T-cell (primary cell): ENCODE results near the gene DUS2. TPM values are rescaled to one million over a fixed set of nuclear protein-coding genes. Genes with fewer than 3 reads are reported as not detected.

Experiments
- ATAC-seq, 4 experiments: fragments of 200-7000 bp in 3 of 4; fragments of 150-1000 bp in 1 of 4; cut with Tn5 transposase; replicated peaks in 1 of 4; 1 replicate in 3 of 4; 2 replicates in 1 of 4; pipeline ENCODE4 v1.10.0; 2021; ENCODE audit warnings: moderate library complexity in 3 of 4, mild to moderate bottlenecking in 2 of 4, moderate number of reproducible peaks in 1 of 4
- CTCF ChIA-PET, 2 donors: fragments of 300-600 bp; sonication (Branson Sonifier 250); formaldehyde crosslinking; loops; one replicate each; lab custom pipeline; 2022; ENCODE audit warnings: antibody characterized with exemption in 2 of 2; lab: Charles Lee
- POLR2A ChIA-PET, 2 donors: fragments of 300-600 bp; sonication (Branson Sonifier 250); formaldehyde crosslinking; loops; one replicate each; lab custom pipeline; 2022; ENCODE audit warnings: antibody characterized with exemption in 2 of 2; lab: Charles Lee
- DNase-seq, 35 experiments: peaks; one replicate each; pipeline versions ENCODE4 v3.0.0 to v3.0.0-alpha.2; 2013 to 2023
- H3K27ac ChIP-seq: one replicate; pipeline ENCODE4 v1.5.1; 2013; ENCODE audit warnings: low read length
- H3K27me3 ChIP-seq, 2 experiments: replicated peaks in 1 of 2; 1 replicate in 1 of 2; 2 replicates in 1 of 2; pipeline versions ENCODE4 v1.6.1 to v1.7.0; 2013; ENCODE audit warnings: low read length in 1 of 2, mixed read lengths in 1 of 2; ENCODE audit not compliant: control insufficient read depth in 2 of 2, insufficient read depth in 2 of 2; ENCODE audit errors: extremely low read depth in 1 of 2
- H3K36me3 ChIP-seq, 2 donors: 1 replicate in 1 of 2; 2 replicates in 1 of 2; pipeline versions ENCODE4 v1.6.1 to v1.7.0; 2013; ENCODE audit warnings: low read length in 1 of 2; ENCODE audit not compliant: control insufficient read depth in 2 of 2, insufficient read depth in 1 of 2; ENCODE audit errors: extremely low read depth in 1 of 2
- H3K4me1 ChIP-seq, 2 experiments: 1 replicate in 1 of 2; 2 replicates in 1 of 2; pipeline versions ENCODE4 v1.6.1 to v1.7.0; 2013; ENCODE audit warnings: low read length in 2 of 2, mixed read lengths in 1 of 2; ENCODE audit not compliant: insufficient read depth in 2 of 2, control insufficient read depth in 1 of 2; ENCODE audit errors: extremely low read depth in 1 of 2
- H3K4me3 ChIP-seq, 2 donors: 1 replicate in 1 of 2; 2 replicates in 1 of 2; pipeline versions ENCODE4 v1.5.1 to v1.7.0; 2013; ENCODE audit warnings: mild to moderate bottlenecking in 2 of 2, low read length in 1 of 2, moderate library complexity in 1 of 2; ENCODE audit not compliant: control insufficient read depth in 1 of 2; ENCODE audit errors: extremely low read depth in 1 of 2
- H3K9me3 ChIP-seq: 2 replicates; pipeline ENCODE4 v1.7.0; 2013
- H3K27ac Mint-ChIP-seq, 2 donors: one replicate each; pipeline ENCODE4 v1.8.0; 2020 to 2021; ENCODE audit warnings: mild to moderate bottlenecking in 2 of 2, mixed read lengths in 2 of 2
- H3K27me3 Mint-ChIP-seq, 2 donors: one replicate each; pipeline ENCODE4 v1.8.0; 2021 to 2022; ENCODE audit warnings: mixed read lengths in 2 of 2
- H3K36me3 Mint-ChIP-seq: one replicate; pipeline ENCODE4 v1.8.0; 2021; ENCODE audit warnings: mixed read lengths
- H3K4me1 Mint-ChIP-seq, 3 donors: one replicate each; pipeline ENCODE4 v1.8.0; 2020 to 2022; ENCODE audit warnings: mixed read lengths in 3 of 3, mild to moderate bottlenecking in 1 of 3
- H3K4me3 Mint-ChIP-seq, 3 donors: one replicate each; pipeline ENCODE4 v1.8.0; 2020 to 2022; ENCODE audit warnings: mild to moderate bottlenecking in 3 of 3, mixed read lengths in 3 of 3, moderate library complexity in 3 of 3
- H3K9me3 Mint-ChIP-seq, 3 donors: one replicate each; pipeline ENCODE4 v1.8.0; 2020 to 2022; ENCODE audit warnings: mixed read lengths in 3 of 3
- WGBS: methylation state at CpG from one replicate; pipeline ENCODE4 v1.1.5; 2013; ENCODE audit warnings: missing lambda C conversion rate; ENCODE audit not compliant: insufficient coverage; 5-methylcytosine and 5-hydroxymethylcytosine counted together
- total RNA-seq, 35 experiments: library from RNA in 6 of 35; stranded (reverse) in 6 of 35; fragments of 120-200 nt in 1 of 35; gene quantifications; one replicate each; pipeline versions ENCODE4 v1.2.1 to v1.2.4 and lab custom pipeline; 2013 to 2026

Gene DUS2
- total RNA-seq, 5 donors from 2014 or later (not counting 1 experiment from before 2014, with no cell fraction given): 14.5 to 19.4 (median 15.8) TPM

DNA sequence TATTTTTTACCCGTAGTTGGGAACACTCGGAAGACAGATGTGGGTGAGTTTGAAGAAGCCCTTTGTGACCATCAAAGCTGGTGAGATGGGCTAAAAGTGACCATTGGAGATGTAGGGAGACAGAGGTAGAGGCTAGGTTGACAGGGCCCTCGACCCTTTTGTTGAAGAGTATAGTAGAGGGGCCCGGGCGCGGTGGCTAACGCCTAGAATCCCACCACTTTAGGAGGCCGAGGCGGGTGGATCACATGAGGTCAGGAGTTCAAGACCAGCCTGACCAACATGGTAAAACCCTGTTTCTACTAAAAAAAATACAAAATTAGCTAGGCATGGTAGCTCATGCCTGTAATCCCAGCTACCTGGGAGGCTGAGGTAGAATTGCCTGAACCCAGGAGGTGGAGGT lies 45.8 kb downstream of the DUS2 start:
- Mint-ChIP-seq H3K27ac (peak overlapping the region; percentile 59 to 91), H3K4me1 (peaks cover 76 to 86% (median 86%) of the 10 kb centered on the region in 3 donors), H3K36me3 (peaks cover 14% of the 10 kb centered on the region), H3K4me3 (peak overlapping the region in 1 of 3 donors; percentile 17), H3K27me3 (no peaks in the 10 kb centered on the region), H3K9me3 (no peaks in the 10 kb centered on the region)
- H3K9me3 ChIP-seq: no peaks in the 10 kb centered on the region
- peaks cover 51 to 85% of the 10 kb centered on the region in 2 experiments for H3K4me1 ChIP-seq
- no peak for ATAC-seq
- 100% methylated on average over 3 of the region's 9 CpGs for WGBS
- CTCF ChIA-PET: no interaction called here
- no peak for DNase-seq
- no peak overlapping the region for H3K27ac ChIP-seq
- H3K4me3 ChIP-seq: no peak overlapping the region
- POLR2A ChIA-PET: interaction anchor here (0.6 to 0.7 kb wide), 3 partner anchors 53 to 148 kb away, joined by 3 to 12 read pairs (median 7); no protein-coding TSS in a partner anchor
- H3K27me3 ChIP-seq: no peaks in the 10 kb centered on the region
- peaks cover 2 to 3% of the 10 kb centered on the region in 2 donors for H3K36me3 ChIP-seq

DNA sequence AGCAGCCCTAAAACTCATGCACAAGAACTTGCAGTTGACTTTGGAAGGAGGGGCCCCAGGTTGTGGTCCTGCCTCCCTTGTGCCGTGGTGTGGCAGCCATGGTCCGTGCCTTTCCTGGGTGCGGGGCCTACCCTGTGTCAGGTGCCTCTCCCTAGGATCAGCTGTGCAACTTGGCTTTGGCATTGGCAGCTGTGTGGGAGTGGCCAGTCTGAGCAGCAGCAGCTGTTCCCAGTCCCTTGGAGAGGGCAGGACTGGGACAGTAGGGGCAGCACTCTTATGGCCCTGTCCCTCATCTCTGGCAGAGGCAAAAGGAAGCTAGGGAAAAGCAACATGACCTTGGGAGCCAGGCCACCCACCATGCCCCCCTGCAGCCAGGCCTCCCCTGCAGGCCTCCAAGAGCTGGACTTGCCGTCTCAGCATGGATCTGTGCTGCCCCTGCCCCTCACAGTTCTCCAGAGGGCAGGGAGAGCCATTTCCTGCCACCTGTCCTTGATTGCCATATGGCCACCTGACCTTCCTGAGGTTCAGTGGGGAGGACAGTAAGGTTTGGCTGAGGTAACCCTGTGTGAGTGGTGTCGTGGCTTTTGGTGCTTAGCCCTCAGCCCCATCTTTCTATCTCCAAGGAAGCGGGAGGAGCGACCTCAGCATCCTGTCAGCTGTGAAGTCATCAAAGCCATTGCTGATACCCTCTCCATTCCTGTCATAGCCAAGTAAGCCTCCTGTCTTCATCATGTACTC lies 46.6 kb downstream of the DUS2 start:
- H3K9me3 ChIP-seq: no peaks in the 10 kb centered on the region
- H3K36me3 ChIP-seq: peaks cover 2 to 3% of the 10 kb centered on the region in 2 donors
- Mint-ChIP-seq H3K27me3 (no peaks in the 10 kb centered on the region), H3K4me1 (peaks cover 76 to 86% (median 86%) of the 10 kb centered on the region in 3 donors), H3K9me3 (no peaks in the 10 kb centered on the region), H3K27ac (peak overlapping the region; percentile 90 to 91), H3K4me3 (peak overlapping the region in 1 of 3 donors; percentile 68), H3K36me3 (peaks cover 16% of the 10 kb centered on the region)
- H3K4me1 ChIP-seq: peaks cover 51 to 85% of the 10 kb centered on the region in 2 experiments
- H3K4me3 ChIP-seq: no peak overlapping the region
- ChIA-PET CTCF (interaction anchor here in 1 of 2 donors (0.7 kb wide), 1 partner anchor 13 kb away, joined by 3 read pairs; no protein-coding TSS in a partner anchor), POLR2A (interaction anchor here (0.6 to 1.0 kb wide), 2 partner anchors 15 to 148 kb away, joined by 4 to 5 read pairs; no protein-coding TSS in a partner anchor)
- 57% methylated on average over 6 of the region's 7 CpGs for WGBS
- no peaks in the 10 kb centered on the region for H3K27me3 ChIP-seq
- DNase-seq (peak in 32 of 35 experiments; percentile 26 to 66 (median 46)), ATAC-seq (peak; percentile 68 to 82 (median 74))
- peak overlapping the region; percentile 72 for H3K27ac ChIP-seq

- peak overlapping the region; percentile 72 for H3K27ac ChIP-seq
- H3K4me1 ChIP-seq: peaks cover 49 to 85% of the 10 kb centered on the region in 2 experiments
- Mint-ChIP-seq H3K27me3 (no peaks in the 10 kb centered on the region), H3K36me3 (peaks cover 16% of the 10 kb centered on the region), H3K27ac (peak overlapping the region; percentile 90 to 91), H3K9me3 (no peaks in the 10 kb centered on the region), H3K4me1 (peaks cover 76 to 86% (median 86%) of the 10 kb centered on the region in 3 donors), H3K4me3 (peak overlapping the region in 1 of 3 donors; percentile 68)
- H3K27me3 ChIP-seq: no peaks in the 10 kb centered on the region
- H3K9me3 ChIP-seq: no peaks in the 10 kb centered on the region
- H3K4me3 ChIP-seq: no peak overlapping the region
- peak in 1 of 4 experiments; percentile 2 for ATAC-seq
- WGBS: no CpG with 5 or more reads among the region's 2 CpGs
- ChIA-PET POLR2A (interaction anchor here (0.6 to 1.0 kb wide), 3 partner anchors 14 to 147 kb away, joined by 4 to 5 read pairs (median 4); no protein-coding TSS in a partner anchor), CTCF (interaction anchor here in 1 of 2 donors (0.7 to 2.5 kb wide), 2 partner anchors 12 to 14 kb away, joined by 3 to 17 read pairs; partner anchors contain the start of gene NFATC3)
- DNase-seq: peak in 1 of 35 experiments; percentile 39
- peaks cover 2 to 3% of the 10 kb centered on the region in 2 donors for H3K36me3 ChIP-seq
Measured at GRCh38 chr16:68070249-68070730, 47.2 kb downstream of the DUS2 start.

DNA sequence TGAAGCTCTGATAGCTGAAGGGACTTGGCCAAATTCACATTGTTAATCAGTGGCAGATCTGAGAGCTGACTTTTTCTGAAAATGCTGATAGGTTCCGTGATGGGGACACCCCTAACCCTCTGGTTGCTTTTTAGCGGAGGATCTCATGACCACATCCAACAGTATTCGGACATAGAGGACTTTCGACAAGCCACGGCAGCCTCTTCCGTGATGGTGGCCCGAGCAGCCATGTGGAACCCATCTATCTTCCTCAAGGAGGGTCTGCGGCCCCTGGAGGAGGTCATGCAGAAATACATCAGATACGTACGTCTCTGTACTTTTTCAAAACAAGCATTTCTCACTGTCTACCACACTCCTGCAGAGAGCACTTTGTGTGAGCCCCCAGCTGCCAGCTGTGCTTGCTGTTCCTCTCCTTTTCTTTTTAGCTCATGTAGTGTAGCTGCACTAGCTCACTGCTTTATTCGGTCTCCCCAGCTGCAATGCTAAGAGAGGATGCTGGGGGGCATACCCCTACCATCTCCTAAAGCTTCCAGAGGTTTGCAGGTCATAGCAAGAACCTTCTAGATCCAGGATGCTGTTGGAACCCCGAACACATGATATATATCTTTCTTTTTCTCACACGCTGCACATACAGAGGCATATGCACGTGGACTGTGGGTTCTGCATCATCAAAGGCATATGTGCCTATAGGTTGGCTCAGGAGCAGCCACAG lies 47.9 kb downstream of the DUS2 start:
- ATAC-seq (peak in 1 of 4 experiments; percentile 39), DNase-seq (peak in 4 of 35 experiments; percentile 5 to 49 (median 20))
- Mint-ChIP-seq H3K4me3 (peak overlapping the region in 1 of 3 donors; percentile 68), H3K27me3 (no peaks in the 10 kb centered on the region), H3K36me3 (peaks cover 22% of the 10 kb centered on the region), H3K4me1 (peaks cover 79 to 86% (median 86%) of the 10 kb centered on the region in 3 donors), H3K9me3 (no peaks in the 10 kb centered on the region), H3K27ac (peak overlapping the region; percentile 90 to 91)
- peaks cover 47 to 85% of the 10 kb centered on the region in 2 experiments for H3K4me1 ChIP-seq
- H3K4me3 ChIP-seq: no peak overlapping the region
- 75% methylated on average over 11 of the region's 14 CpGs for WGBS
- H3K36me3 ChIP-seq: peaks cover 2 to 3% of the 10 kb centered on the region in 2 donors
- ChIA-PET CTCF (interaction anchor here (0.6 to 2.5 kb wide), 7 partner anchors 9 to 153 kb away, joined by 3 to 17 read pairs (median 4); partner anchors contain the start of gene NFATC3 (in 1 of the 2)), POLR2A (interaction anchor here (0.6 to 1.0 kb wide), 6 partner anchors 13 to 375 kb away, joined by 3 to 5 read pairs (median 4); no protein-coding TSS in a partner anchor)
- H3K27ac ChIP-seq: peak overlapping the region; percentile 72
- no peaks in the 10 kb centered on the region for H3K9me3 ChIP-seq
- H3K27me3 ChIP-seq: no peaks in the 10 kb centered on the region

DNA sequence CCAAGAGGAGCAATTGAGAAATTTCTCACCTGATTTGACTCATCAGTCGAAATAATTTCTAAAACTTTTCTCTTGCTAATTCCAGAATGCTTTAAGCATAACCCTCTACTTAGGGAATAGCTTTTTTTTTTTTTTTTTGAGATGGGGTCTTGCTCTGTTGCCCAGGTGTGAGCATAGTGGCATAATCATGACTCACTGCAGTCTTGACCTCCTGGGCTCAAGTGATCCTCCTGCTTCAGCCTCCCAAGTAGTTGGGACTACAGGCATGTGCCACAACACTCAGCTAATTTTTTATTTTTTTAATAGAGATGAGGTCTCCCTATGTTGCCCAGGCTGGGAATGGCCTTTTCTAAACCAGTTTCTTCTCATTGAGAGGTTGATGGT lies 48.4 kb downstream of the DUS2 start:
- peak overlapping the region; percentile 72 for H3K27ac ChIP-seq
- Mint-ChIP-seq H3K4me3 (peak overlapping the region in 1 of 3 donors; percentile 68), H3K36me3 (peaks cover 25% of the 10 kb centered on the region), H3K27me3 (no peaks in the 10 kb centered on the region), H3K4me1 (peaks cover 79 to 86% (median 86%) of the 10 kb centered on the region in 3 donors), H3K9me3 (no peaks in the 10 kb centered on the region), H3K27ac (peak overlapping the region; percentile 90 to 91)
- peaks cover 45 to 85% of the 10 kb centered on the region in 2 experiments for H3K4me1 ChIP-seq
- no peaks in the 10 kb centered on the region for H3K9me3 ChIP-seq
- no CpG with 5 or more reads among the region's 1 CpG for WGBS
- no peaks in the 10 kb centered on the region for H3K27me3 ChIP-seq
- ATAC-seq: no peak
- DNase-seq: no peak
- POLR2A ChIA-PET: interaction anchor here (0.6 kb wide), 3 partner anchors 12 to 375 kb away, joined by 4 to 5 read pairs (median 5); no protein-coding TSS in a partner anchor
- H3K36me3 ChIP-seq: peaks cover 3 to 5% of the 10 kb centered on the region in 2 donors
- H3K4me3 ChIP-seq: no peak overlapping the region
- CTCF ChIA-PET: interaction anchor here (0.6 to 2.5 kb wide), 8 partner anchors 8 to 626 kb away, joined by 3 to 17 read pairs (median 4); partner anchors contain the start of gene NFATC3 (in 1 of the 2)
